ENCODE data around the gene RALB.

The RALB gene

GRCh38 chr2:120343433-120344105 lies 90.9 kb downstream of the RALB start:
- H3K4me3 ChIP-seq (ENCODE audit: control insufficient read depth, low read depth, low read length): no peak overlapping the region
- peak; percentile 62 for DNase-seq (ENCODE audit: low read depth)

More at GRCh38 chr2:120343433-120344105, 90.9 kb downstream of the RALB start:
- TF ChIP-seq CTCF (conservative IDR thresholded peaks at IDR 0.05; ENCODE audit: control insufficient read depth, insufficient read depth, low read depth, low read length): peak; percentile 56
